ENCODE results near the gene ACKR4.
"Not testable (repeated sequence)": the region's sequence is repeated elsewhere in the genome, so short reads cannot be mapped to it uniquely, and the experiment has no call there.

ACKR4 gene

DNA sequence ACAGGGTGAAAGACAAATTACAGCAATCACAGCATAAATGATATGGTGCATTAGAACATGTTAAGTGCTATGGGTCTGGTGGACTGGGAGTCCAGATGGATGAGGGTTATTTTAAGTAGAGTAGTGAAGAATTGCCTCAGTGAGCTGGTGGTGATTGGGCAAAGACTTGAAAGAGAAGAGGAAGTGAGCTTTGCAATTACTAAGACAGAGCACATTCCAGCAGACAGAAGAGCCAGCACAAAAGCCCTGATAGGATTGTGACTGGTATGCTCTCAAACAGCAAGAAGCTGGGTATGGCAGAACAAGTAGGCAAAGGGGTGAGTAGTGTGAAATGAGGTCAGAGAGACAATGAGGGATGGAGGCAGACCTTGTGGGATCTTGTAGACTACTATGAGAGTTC, 2.1 kb upstream of the ACKR4 start:
- no peak for DNase-seq

DNA sequence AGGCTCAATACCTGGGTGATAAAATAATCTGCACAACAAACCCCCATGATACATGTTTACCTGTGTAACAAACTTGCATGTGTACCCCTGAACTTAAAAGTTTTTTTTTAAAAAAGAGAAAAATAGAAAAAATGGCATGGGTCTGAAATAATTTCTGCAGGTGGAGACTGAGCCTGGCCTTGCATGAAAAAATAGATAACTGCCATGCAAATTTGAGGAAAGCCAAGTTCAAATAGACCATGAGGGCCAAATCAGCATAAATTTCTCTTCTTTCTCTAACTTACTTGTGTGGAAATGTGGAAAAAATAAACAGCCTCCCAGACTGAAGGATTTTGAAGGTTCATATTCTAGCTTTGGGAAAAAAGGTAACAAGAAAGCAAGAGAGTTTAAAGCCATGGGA, 744 bp upstream of the ACKR4 start:
- no peak for DNase-seq

DNA sequence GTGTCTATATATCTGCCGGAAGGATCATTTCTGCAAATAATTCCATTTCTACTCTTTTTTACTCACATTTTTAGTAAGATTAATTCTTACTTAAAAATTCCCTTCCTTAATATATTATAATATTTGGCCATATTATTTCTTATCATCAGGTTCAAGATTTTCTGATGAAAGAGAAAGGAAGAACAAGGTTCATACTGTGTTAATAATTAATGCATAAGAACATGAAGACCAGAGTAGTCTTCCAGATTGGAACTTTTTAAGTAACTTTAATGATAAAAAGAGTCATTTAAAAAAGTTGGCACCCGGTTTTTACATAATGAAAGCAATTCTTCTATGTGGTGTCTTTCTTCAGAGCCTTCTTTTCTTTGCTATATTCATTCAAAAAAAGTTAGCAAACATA, 590 bp downstream of the ACKR4 start:
- no peak for DNase-seq

DNA sequence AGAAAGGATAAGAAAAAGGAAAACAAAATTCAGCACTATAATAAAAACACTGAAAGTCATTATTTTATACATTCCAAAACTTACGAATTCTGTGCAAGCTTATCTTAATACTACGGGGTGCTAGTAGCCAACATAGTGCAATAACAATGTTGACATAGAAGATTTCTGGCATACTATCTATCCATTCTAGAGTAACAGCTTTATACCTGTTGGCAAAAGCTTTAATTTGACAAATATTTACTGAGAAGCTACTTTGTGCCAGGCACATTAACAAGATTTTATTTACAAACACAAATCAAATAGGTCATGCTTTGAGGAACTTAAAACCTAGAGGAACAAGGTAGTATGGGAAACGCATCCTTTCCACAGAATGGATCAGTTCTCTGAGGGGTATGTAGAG, 1.1 kb downstream of the ACKR4 start:
- no peak for DNase-seq

DNA sequence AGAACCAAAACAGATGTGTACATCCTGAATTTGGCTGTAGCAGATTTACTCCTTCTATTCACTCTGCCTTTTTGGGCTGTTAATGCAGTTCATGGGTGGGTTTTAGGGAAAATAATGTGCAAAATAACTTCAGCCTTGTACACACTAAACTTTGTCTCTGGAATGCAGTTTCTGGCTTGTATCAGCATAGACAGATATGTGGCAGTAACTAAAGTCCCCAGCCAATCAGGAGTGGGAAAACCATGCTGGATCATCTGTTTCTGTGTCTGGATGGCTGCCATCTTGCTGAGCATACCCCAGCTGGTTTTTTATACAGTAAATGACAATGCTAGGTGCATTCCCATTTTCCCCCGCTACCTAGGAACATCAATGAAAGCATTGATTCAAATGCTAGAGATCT, 3.5 kb downstream of the ACKR4 start:
- DNase-seq = not testable (repeated sequence)

DNA sequence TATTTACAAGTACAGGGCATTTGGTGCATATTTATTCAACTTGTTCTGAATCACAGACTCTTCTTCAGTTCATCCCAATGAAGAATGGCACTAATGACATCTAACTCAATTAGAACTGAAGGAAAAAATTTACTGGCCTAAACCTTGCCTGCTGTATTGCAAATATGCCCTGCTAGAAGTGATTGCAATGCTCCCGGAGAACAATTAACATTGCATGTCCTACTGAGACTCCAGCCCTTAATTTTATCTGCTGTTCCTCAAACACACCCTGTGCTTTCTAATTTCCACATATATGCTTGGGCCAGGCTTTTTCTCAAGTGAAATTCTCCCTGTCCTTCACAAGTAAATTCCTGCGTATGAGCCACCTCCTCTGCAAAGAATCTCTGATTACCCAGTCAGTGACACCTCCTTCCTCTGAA, 8.3 kb downstream of the ACKR4 start:
- no peak for DNase-seq

DNA sequence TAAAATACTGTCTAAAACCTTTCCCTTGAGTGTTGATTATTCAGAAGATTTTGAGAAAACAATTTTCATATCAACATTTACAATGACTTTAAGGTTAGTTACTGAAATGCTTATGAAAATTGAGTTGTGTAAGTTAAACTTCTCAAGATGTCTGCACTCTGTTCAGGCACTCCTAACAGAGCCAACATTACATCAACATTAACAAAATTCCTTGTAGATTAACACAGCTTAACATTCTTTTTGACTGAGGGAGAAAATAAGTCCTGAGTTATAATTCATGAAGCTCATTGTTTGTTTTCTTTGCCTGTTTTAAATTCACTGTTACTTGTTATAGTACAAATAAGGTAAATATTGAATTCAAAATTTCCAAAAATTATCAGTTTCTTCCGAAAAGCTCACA, 9.0 kb downstream of the ACKR4 start:
- DNase-seq = no peak

DNA sequence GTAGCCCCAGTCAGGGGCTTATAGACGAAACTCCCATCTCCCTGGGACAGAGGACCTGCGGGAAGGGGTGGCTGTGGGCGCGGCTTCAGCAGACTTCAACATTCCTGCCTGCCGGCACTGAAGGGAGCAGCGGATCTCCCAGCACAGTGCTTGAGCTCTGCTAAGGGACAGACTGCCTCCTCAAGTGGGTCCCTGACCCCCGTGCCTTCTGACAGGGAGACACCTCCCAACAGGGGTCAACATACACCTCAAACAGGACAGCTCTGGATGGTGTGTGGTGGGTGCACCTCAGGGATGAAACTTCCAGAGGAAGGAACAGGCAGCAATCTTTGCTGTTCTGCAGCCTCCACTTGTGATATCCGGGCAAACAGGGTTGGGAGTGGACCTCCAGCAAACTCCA, 9.6 kb downstream of the ACKR4 start:
- not testable (repeated sequence) for DNase-seq

DNA sequence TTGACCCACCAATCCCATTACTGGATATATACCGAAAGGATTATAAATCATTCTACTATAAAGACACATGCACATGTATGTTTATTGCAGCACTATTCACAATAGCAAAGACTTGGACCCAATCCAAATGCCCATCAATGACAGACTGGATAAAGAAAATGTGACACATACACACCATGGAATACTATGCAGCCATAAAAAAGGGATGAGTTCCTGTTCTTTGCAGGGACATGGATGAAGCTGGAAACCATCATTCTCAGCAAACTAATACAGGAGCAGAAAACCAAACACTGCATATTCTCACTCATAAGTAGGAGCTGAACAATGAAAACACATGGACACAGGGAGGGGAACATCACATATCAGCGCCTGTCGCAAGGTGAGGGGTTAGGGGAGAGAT, 18.2 kb downstream of the ACKR4 start:
- not testable (repeated sequence) for DNase-seq

DNA sequence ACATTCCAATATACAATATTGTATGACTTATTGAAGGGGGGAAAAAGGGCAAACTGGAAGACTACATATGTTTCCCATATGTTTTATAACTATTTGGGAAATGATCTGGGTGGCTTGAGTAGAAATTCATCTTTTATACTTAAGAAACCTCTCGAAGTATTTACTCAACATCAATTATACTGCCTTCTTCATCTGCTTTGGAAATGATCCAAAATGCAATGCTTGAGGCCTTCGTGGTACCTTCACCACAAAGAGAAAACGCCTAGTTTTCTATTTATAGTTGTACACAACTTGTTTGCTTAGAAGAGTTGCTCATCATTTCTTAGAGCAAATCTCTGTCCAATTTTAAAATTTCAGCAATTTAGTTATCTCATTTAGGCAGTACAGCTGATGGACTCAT, 18.8 kb downstream of the ACKR4 start:
- DNase-seq = no peak

DNA sequence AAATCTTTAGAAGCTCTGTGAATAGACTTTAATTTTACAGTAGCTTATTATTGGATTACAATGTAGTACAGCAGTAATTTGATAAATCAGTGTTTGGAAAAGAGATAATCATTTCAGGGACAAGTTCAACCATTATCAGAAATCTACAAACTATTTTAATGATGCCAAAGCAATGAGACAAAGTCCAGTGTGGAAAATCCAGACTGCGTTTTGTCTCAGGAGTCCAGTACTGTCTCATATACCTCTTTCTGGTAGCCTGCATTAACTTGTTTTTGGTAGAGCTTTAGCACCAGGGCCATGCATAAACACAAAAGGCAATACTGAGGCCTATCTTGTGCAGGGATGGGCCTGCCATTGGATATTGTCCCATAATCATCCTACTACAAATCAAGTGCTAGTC, 19.7 kb downstream of the ACKR4 start:
- no peak for DNase-seq

DNA sequence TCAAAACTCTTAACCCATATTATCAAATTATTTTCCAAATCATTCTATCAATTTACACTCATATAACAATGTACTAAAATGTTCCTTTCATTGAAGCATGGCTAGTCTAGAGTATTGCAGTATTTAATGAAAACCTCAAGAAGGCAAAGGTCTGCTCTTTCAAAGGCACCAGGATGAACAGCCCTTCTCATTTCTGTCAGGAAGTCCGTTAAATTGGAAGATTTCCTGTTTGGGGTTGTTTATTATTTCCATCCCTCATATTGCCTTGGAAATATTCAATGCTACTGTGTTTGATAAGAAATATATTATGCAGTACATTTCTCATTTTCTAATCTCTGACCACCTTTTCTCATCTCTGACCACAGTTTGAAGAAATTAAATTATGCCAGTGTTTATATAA, 25.1 kb downstream of the ACKR4 start:
- no peak for DNase-seq

DNA sequence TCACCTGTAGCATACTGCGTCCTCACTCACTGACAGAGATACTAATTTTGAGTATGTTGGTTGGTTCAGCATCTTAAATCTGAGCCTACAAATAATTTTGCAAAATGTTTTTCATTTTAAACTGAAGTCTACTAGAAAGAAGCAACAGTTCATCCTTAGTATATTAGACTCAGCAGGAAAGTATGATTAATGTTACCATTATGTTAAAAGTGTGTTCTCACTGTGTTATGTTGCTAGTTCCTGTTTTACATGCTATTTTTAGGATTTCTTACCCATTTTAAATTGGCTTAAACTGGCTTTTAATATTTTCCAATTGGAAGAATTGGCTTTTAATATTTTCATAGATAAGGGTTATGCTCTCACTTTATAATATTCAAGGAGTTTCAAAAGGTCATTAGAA, 25.7 kb downstream of the ACKR4 start:
- DNase-seq = no peak

DNA sequence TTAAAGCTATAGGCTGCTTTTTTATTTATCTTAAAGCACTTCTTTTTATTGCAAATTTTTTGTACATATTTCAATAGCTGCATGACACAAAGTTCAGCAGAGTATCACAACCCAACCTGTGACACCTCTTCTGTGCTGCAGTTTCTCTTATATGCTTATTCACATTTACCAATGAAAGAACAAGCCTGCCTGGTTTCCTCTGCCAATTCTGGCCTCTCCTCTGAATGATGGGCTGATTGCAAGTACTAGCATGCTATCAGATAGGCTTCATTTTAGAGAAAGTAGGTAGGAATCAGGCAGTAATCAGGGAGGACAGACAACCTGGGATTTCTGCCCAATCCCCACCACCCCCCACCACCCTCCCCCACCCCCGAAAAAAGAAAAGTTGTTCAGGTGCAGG, 26.6 kb downstream of the ACKR4 start:
- DNase-seq = no peak

DNA sequence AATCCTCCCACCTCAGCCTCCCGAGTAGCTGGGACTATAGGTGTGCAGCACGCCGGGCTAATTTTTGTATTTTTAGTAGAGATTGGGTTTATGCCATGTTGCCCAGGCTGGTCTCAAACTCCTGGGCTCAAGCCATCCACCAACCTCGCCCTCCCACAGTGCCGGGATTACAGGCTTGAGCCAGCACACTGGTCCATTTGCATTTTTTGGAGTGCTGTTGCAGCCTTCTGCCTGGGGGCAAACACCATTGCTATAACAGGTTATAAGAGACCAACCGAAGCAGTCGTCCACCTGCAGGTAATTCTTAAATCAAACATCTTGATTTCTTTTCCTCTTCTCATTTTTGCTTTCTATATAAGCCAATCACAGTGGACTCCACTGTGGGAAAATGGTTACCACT, 27.7 kb downstream of the ACKR4 start:
- no peak for DNase-seq

DNA sequence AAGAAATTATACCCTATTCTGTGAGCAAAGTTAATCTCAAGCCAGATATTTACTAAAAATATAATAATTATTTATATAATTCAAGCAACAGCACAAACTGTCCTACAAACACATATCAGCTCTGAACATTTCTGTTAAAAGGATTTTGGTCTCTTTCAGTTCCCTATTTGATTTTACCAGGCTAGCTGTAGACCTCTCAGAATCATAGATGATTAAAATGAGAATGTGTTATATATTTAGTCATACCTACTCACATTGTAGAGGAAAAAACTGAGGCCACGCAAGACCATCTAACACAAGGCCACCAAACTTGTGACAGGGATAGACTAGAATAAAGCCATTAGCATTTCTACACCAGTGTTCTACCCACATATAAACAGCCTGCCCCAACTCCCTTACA, 28.5 kb downstream of the ACKR4 start:
- DNase-seq = no peak

DNA sequence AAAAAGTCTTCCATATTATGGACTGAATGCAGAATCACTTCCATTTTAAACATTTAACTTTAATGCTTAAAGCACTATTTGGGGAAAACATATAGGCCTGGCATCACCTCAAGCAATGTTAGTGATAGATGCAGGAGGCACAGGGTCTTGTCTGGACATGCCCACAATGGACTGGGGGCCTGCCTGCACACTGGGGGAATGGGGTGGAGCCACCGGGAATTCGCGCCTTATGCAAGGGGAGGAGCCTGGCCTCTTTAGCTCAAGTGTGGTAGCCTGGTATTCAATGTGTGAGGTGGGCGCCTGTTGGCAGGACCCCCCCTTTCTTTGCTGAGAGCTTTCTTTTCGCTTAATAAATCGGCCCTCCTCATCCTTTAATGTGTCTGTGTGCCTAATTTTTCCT, 29.9 kb downstream of the ACKR4 start:
- no peak for DNase-seq

DNA sequence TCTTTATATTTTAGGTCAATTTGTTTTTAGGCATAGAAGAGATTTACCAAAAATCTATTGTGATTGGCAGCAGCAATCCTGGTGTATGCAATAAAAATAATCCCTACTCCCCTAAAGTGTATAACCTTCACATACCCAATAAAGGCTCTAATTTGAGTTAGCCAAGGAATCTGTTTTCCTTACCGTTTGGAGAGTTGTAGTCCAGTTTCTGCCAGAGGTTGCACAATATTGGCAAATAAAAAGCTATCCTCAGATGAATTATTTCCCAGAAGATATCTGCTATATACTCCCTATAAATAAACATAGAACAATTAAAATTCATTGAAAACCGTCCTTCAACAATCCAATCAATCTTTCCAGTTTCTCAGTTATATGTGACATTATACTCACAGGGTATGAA, 31.1 kb downstream of the ACKR4 start:
- DNase-seq = no peak

DNA sequence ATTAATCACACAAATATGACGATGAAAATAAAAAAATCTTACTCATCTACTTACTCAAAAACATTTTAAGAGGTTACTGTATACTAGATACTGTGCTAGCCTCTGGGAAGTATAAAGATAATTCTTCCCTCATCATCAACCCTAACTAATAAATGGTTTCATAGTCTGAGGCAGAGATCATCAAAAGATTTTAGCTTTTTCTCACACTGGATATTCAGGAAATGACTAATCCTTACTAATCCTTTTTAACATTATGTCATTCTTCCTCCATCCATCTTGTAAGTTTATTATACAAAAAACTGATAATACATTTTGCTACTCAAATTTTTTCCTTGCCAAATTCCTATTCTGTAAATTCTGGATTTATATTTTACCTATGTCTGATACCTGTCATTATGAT, 32.9 kb downstream of the ACKR4 start:
- DNase-seq = no peak

DNA sequence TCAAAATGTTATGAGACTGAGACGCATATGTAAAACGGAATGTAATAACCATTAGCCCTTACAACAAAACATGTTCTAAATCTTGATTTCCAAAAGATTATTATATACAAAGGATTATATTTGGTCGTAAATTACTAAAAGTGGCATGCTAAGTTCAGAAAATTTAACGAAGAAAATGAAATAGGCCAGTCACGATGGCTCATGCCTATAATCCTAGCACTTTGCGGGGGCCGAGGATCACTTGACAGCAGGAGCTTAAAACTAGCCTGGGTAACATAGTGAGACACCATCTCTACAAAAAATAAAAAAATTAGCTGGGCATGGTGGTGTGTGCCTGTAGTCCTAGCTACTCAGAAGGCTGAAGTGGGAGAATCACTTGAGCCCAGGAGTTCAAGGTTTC, 33.5 kb downstream of the ACKR4 start:
- no peak for DNase-seq

DNA sequence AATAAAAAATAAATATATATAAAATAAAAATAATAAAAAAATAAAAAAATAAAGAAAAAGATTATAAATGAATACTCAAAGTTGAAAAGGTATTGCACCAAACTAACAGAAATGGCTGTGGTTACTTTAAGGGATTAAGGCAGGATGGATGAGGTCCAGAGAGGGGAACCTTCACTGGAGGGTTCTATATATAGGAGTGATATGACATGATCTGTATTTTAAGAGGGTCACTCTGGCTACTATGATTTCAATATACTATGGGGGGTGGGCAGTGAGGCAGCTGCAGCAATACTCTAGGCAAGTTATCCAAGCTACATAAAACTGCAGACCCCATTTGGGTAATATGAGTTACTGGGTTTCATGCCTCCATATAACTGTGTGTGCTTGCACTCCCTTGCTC, 38.0 kb downstream of the ACKR4 start:
- DNase-seq = no peak

DNA sequence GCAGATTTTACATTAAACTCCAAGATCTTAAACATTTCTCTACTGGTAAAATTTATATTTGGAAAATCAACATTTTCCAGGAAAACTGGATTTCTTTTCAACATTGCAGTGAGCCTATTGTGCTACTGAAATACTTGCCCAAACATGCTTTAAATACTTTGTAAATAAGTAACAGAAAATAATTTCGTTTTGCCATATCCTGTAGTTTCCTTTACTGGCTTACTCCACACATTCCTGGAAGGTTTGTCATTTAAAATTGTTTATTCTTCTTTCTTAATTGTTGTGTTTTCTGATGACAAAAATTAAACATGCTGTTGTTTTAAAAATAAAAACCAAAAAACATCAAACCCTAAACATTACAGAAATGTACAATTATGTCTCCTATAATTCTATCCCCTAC, 40.5 kb downstream of the ACKR4 start:
- DNase-seq = no peak

DNA sequence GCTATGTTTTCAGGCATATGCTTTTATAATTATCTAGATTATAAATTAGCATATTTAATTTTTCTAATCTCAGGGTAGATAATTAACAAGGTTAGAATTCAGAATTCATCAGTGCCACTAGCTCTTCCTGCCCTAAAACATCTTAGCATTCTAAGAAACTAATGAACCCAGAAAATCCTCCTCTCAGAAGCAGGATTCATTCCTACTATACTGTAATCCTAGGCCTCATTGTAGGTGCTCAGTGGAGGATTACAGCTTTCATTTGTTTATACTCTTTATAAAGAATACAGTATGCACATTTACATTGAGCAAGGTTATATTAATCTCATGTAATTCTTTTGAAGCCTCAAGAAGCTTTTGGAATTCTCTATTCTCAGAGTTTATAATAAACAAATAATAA, 41.6 kb downstream of the ACKR4 start:
- DNase-seq = no peak

DNA sequence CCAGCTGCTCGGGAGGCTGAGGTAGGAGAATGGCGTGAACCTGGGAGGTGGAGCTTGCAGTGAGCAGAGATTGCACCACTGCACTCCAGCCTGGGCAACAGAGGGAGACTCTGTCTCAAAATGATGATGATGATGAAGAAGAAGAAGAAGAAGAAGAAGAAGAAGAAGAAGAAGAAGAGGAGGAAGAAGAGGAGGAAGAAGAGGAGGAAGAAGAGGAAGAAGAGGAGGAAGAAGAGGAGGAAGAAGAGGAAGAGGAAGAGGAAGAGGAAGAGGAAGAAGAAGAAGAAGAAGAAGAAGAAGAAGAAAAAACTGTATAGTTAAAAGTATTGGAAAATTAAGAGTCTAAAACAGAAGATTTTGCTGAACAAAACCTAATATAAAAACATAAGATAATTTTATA, 44.4 kb downstream of the ACKR4 start:
- not testable (repeated sequence) for DNase-seq

DNA sequence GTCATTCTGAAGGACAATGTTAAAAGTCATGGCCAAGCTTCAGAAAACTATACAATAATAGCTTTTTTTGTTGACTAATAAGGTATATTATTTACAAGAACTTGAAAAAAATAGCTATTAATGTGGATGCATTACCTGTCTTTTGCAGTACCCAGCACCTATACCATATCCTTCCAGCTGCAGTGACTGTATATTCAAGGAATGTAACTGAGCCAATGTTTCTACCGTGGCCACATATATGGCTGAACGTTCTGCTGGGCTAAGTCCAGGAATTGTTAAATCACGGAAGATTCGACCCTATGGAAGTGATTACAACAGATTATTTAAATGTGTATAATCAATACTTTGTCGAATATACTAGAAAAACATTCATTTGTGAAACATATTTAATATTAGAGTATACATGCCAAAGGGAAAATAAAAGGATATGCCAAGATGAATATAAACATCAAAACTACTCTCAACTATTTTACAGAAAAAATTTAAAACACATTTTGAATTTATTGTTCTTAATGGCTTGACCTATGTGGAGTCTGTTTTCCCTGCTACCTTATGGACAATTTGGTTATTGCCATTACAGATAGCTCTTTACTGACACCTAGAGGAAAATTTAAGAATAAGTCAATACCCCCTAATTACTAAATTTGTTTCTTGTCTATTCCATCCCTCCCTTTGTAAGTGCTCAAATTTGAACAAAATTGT, 44.9 kb downstream of the ACKR4 start:
- DNase-seq = peak; percentile 49

DNA sequence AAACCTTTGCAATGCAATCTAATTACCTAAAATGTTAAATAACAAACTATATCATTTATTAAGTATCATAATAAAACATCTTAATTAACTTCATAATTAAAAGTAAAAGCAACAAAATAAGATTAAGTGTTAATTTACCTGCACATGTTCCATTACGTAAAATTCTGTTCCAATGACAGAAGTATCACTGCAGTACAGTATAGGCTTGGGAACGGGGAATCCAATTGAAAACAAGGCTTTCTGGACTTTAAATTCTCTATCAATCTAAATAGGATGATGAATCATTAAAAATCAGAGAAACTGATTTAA, 45.4 kb downstream of the ACKR4 start:
- no peak for DNase-seq
